Gastroesophageal sphincter (tissue), 3 donors: ENCODE measurements around the gene GTPBP2.

ENCODE experiments used
- EP300 ChIP-seq: sonication (generic); formaldehyde crosslinking; IDR thresholded peaks from one replicate; pipeline ENCODE4 v1.6.1; 2017; ENCODE audit warnings: antibody characterized with exemption, mild to moderate bottlenecking
- POLR2A ChIP-seq, 2 donors: fragments of 450-650 bp; IDR thresholded peaks; one replicate each; pipeline ENCODE4 v1.6.1; 2017; ENCODE audit warnings: antibody characterized with exemption in 2 of 2, mild to moderate bottlenecking in 2 of 2, moderate library complexity in 1 of 2
- TF ChIP-seq, protein P1 (sequence below), 4 experiments: fragments of 200-600 bp in 2 of 4; fragments of 450-650 bp in 2 of 4; sonication (generic) in 1 of 4; IDR thresholded peaks; one replicate each; pipeline ENCODE4 v1.5.1; 2017 to 2019; ENCODE audit warnings: antibody characterized with exemption in 4 of 4, mild to moderate bottlenecking in 2 of 4, moderate library complexity in 2 of 4

DNA sequence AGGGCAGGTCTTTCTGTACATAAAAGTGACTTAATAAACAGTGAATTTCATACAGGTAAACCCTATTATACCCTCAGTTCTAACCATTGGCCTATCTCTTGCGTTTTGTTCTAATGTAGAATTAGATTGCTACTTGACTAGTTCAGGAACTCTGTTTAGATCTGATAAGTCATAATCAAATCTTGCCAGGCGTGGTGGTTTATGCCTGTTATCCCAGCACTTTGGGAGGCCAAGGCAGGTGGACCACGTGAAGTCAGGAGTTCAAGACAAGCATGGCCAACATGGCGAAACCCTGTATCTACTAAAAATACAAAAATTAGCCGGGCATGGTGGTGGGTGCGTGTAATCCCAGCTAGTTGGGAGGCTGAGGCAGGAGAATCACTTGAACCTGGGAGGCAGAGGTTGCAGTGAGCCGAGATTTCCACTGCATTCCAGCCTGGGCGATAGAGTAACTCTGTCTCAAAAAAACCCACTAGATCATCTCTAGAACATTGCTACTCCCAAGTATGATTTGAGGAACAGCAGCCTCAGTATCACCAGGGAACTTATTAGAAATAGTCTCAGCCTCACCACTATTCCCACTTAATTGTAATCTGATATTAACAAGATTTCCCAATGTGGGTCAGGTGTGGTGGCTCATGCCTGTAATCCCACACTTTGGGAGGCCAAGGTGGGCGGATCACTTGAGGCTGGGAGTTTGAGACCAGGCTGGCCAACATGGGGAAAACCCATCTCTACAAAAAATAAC, 12.2 kb downstream of the GTPBP2 start:
- TF ChIP-seq, protein P1, sequence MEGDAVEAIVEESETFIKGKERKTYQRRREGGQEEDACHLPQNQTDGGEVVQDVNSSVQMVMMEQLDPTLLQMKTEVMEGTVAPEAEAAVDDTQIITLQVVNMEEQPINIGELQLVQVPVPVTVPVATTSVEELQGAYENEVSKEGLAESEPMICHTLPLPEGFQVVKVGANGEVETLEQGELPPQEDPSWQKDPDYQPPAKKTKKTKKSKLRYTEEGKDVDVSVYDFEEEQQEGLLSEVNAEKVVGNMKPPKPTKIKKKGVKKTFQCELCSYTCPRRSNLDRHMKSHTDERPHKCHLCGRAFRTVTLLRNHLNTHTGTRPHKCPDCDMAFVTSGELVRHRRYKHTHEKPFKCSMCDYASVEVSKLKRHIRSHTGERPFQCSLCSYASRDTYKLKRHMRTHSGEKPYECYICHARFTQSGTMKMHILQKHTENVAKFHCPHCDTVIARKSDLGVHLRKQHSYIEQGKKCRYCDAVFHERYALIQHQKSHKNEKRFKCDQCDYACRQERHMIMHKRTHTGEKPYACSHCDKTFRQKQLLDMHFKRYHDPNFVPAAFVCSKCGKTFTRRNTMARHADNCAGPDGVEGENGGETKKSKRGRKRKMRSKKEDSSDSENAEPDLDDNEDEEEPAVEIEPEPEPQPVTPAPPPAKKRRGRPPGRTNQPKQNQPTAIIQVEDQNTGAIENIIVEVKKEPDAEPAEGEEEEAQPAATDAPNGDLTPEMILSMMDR (IDR thresholded peaks at IDR 0.05) = no peak
- TF ChIP-seq POLR2A (IDR thresholded peaks at IDR 0.05) (no peak), EP300 (no peak)
